WTC11 (cell line): ENCODE results near the gene MARS2. TPM values are rescaled to one million over a fixed set of nuclear protein-coding genes. Genes with fewer than 3 reads are reported as not detected.

Experiments
- ATAC-seq: fragments of 200-7000 bp; cut with Tn5 transposase; 2 replicates; pipeline ENCODE4 v1.10.0; 2021; ENCODE audit warnings: mild to moderate bottlenecking, moderate library complexity
- CTCF ChIA-PET: fragments of 300-600 bp; sonication (Branson Sonifier 250); formaldehyde crosslinking; loops from one replicate; lab custom pipeline; 2021; ENCODE audit warnings: antibody characterized with exemption; lab: Charles Lee
- POLR2A ChIA-PET: fragments of 350-600 bp; sonication (Branson Sonifier 250); formaldehyde crosslinking; loops from one replicate; lab custom pipeline; 2021; ENCODE audit warnings: antibody characterized with exemption; lab: Charles Lee
- DNase-seq: peaks from one replicate; pipeline ENCODE4 v3.0.0; 2021; ENCODE audit warnings: low spot score
- H3K27ac Mint-ChIP-seq: 2 replicates; pipeline ENCODE4 v1.8.0; 2021; ENCODE audit warnings: mixed read lengths
- H3K27me3 Mint-ChIP-seq: 2 replicates; pipeline ENCODE4 v1.8.0; 2021; ENCODE audit warnings: low read depth, mild to moderate bottlenecking, moderate library complexity, mixed read lengths
- H3K36me3 Mint-ChIP-seq: 2 replicates; pipeline ENCODE4 v1.8.0; 2021; ENCODE audit warnings: mixed read lengths
- H3K4me1 Mint-ChIP-seq: 2 replicates; pipeline ENCODE4 v1.8.0; 2022; ENCODE audit warnings: mixed read lengths
- H3K4me3 Mint-ChIP-seq: 2 replicates; pipeline ENCODE4 v1.8.0; 2021; ENCODE audit warnings: mild to moderate bottlenecking, moderate library complexity, mixed read lengths
- H3K9me3 Mint-ChIP-seq: 2 replicates; pipeline ENCODE4 v1.8.0; 2021; ENCODE audit warnings: mixed read lengths
- ATF2 ChIP-seq: sonication (generic); formaldehyde crosslinking; IDR thresholded peaks from 2 replicates; pipeline ENCODE4 v1.8.1; 2022; ENCODE audit warnings: low read depth, missing genetic modification reagents, borderline replicate concordance
- E2F1 ChIP-seq: sonication (generic); formaldehyde crosslinking; IDR thresholded peaks from 2 replicates; pipeline ENCODE4 v1.8.0; 2022; ENCODE audit warnings: mild to moderate bottlenecking, missing genetic modification reagents
- ERG ChIP-seq: fragments of 250-450 bp; sonication (Bioruptor Pico); IDR thresholded peaks from 2 replicates; pipeline ENCODE4 v1.8.0; 2021; ENCODE audit warnings: mild to moderate bottlenecking
- GABPB1 ChIP-seq: sonication (generic); formaldehyde crosslinking; IDR thresholded peaks from 2 replicates; pipeline ENCODE4 v1.8.1; 2023; ENCODE audit warnings: mild to moderate bottlenecking, missing genetic modification reagents
- GRHL2 ChIP-seq: fragments of 250-450 bp; sonication (Bioruptor Pico); IDR thresholded peaks from 2 replicates; pipeline ENCODE4 v1.8.0; 2022; ENCODE audit warnings: mild to moderate bottlenecking, moderate library complexity; ENCODE audit not compliant: insufficient replicate concordance, severe bottlenecking
- GTF2I ChIP-seq: fragments of 250-450 bp; sonication (Bioruptor Pico); conservative IDR thresholded peaks from 2 replicates; pipeline ENCODE4 v1.4.0; 2021; ENCODE audit warnings: mild to moderate bottlenecking
- JAZF1 ChIP-seq: fragments of 250-450 bp; sonication (Bioruptor Pico); IDR thresholded peaks from 2 replicates; pipeline ENCODE4 v1.9.0; 2021; ENCODE audit warnings: moderate library complexity, mild to moderate bottlenecking, inconsistent platforms
- MAX ChIP-seq: sonication (generic); formaldehyde crosslinking; IDR thresholded peaks from 2 replicates; pipeline ENCODE4 v1.8.0; 2022; ENCODE audit warnings: mild to moderate bottlenecking, missing genetic modification reagents
- MLX ChIP-seq: sonication (generic); formaldehyde crosslinking; IDR thresholded peaks from 2 replicates; pipeline ENCODE4 v1.8.1; 2023; ENCODE audit warnings: mild to moderate bottlenecking, missing genetic modification reagents, moderate library complexity
- NFE2L1 ChIP-seq: sonication (generic); formaldehyde crosslinking; IDR thresholded peaks from 2 replicates; pipeline ENCODE4 v1.8.1; 2023; ENCODE audit warnings: missing genetic modification reagents
- NFYB ChIP-seq: sonication (generic); formaldehyde crosslinking; conservative IDR thresholded peaks from 2 replicates; pipeline ENCODE4 v1.8.0; 2022; ENCODE audit warnings: low read depth, missing genetic modification reagents
- NR3C1 ChIP-seq: sonication (generic); formaldehyde crosslinking; conservative IDR thresholded peaks from 2 replicates; pipeline ENCODE4 v1.8.1; 2023; ENCODE audit warnings: low read depth, mild to moderate bottlenecking, missing genetic modification reagents
- SP1 ChIP-seq: sonication (generic); formaldehyde crosslinking; conservative IDR thresholded peaks from 2 replicates; pipeline ENCODE4 v1.8.1; 2022; ENCODE audit warnings: missing genetic modification reagents
- TCF7 ChIP-seq: sonication (generic); formaldehyde crosslinking; IDR thresholded peaks from 2 replicates; pipeline ENCODE4 v1.8.0; 2022; ENCODE audit warnings: mild to moderate bottlenecking, low read depth, missing genetic modification reagents, moderate library complexity
- TEAD4 ChIP-seq: sonication (generic); formaldehyde crosslinking; IDR thresholded peaks from 2 replicates; pipeline ENCODE4 v1.8.0; 2022; ENCODE audit warnings: mild to moderate bottlenecking, missing genetic modification reagents
- USF1 ChIP-seq: sonication (generic); formaldehyde crosslinking; IDR thresholded peaks from 2 replicates; pipeline ENCODE4 v1.8.0; 2022; ENCODE audit warnings: mild to moderate bottlenecking, missing genetic modification reagents
- USF2 ChIP-seq: sonication (generic); formaldehyde crosslinking; IDR thresholded peaks from 2 replicates; pipeline ENCODE4 v1.8.1; 2023; ENCODE audit warnings: mild to moderate bottlenecking, missing genetic modification reagents, moderate library complexity
- ZBTB43 ChIP-seq: sonication (generic); formaldehyde crosslinking; IDR thresholded peaks from 2 replicates; pipeline ENCODE4 v1.8.1; 2023; ENCODE audit warnings: mild to moderate bottlenecking, missing genetic modification reagents
- ZNF317 ChIP-seq: sonication (generic); formaldehyde crosslinking; IDR thresholded peaks from 2 replicates; pipeline ENCODE4 v1.8.1; 2023; ENCODE audit warnings: low read depth, mild to moderate bottlenecking, moderate library complexity, missing genetic modification reagents, borderline replicate concordance
- ZNF396 ChIP-seq: fragments of 250-450 bp; sonication (Bioruptor Pico); IDR thresholded peaks from 2 replicates; pipeline ENCODE4 v1.8.0; 2021; ENCODE audit warnings: mild to moderate bottlenecking, moderate library complexity, borderline replicate concordance
- ZNF671 ChIP-seq: fragments of 250-450 bp; sonication (Bioruptor Pico); IDR thresholded peaks from 2 replicates; pipeline ENCODE4 v1.8.0; 2021; ENCODE audit warnings: mild to moderate bottlenecking
- ZSCAN18 ChIP-seq: fragments of 250-450 bp; sonication (Bioruptor Pico); IDR thresholded peaks from 2 replicates; pipeline ENCODE4 v2.1.2; 2022; ENCODE audit warnings: mild to moderate bottlenecking, moderate library complexity
- total RNA-seq: library from RNA; stranded (reverse); gene quantifications from 3 replicates; pipeline ENCODE4 v1.2.3, GENCODE V29; 2021

MARS2 gene
- total RNA-seq, 1 experiment from 2014 or later, result 32.2 TPM

GRCh38 chr2:197661626-197662025 is 43.5 kb upstream of the MARS2 start:
- Mint-ChIP-seq H3K4me3 (no peak overlapping the region), H3K9me3 (peaks cover 33% of the 10 kb centered on the region), H3K4me1 (peaks cover 23% of the 10 kb centered on the region), H3K27me3 (peaks cover 5% of the 10 kb centered on the region), H3K36me3 (peaks cover 22% of the 10 kb centered on the region), H3K27ac (peak overlapping the region; percentile 26; the same call in 1 of the 2 replicates)
- ChIA-PET POLR2A (no interaction called here), CTCF (no interaction called here)
- TF ChIP-seq ZNF396 (no peak), NFE2L1 (no peak), GABPB1 (CRISPR knock-in tag) (no peak), SP1 (no peak), E2F1 (CRISPR knock-in tag) (no peak)
- ATAC-seq (peak; percentile 63), DNase-seq (no peak)

GRCh38 chr2:197666277-197666676 is 38.9 kb upstream of the MARS2 start:
- POLR2A ChIA-PET, result no interaction called here
- H3K27ac Mint-ChIP-seq, result peak overlapping the region; percentile 42; the same call in 1 of the 2 replicates
- peaks cover 39% of the 10 kb centered on the region for H3K9me3 Mint-ChIP-seq
- CTCF ChIA-PET, result no interaction called here
- no peak for TF ChIP-seq ZSCAN18 (CRISPR knock-in tag)
- peak; percentile 86 for TF ChIP-seq ZNF317
- TF ChIP-seq, all 79 proteins: peak for 1
- Mint-ChIP-seq H3K27me3 (peaks cover 6% of the 10 kb centered on the region; the same call in 1 of the 2 replicates), H3K36me3 (peaks cover 32% of the 10 kb centered on the region), H3K4me1 (peaks cover 36% of the 10 kb centered on the region), H3K4me3 (no peak overlapping the region)
- ATAC-seq (no peak), DNase-seq (no peak)

- H3K9me3 Mint-ChIP-seq, result peaks cover 34% of the 10 kb centered on the region
- H3K4me3 Mint-ChIP-seq, result no peak overlapping the region
- CTCF ChIA-PET, result no interaction called here
- peaks cover 34% of the 10 kb centered on the region for H3K4me1 Mint-ChIP-seq
- peaks cover 32% of the 10 kb centered on the region for H3K36me3 Mint-ChIP-seq
- no peak for TF ChIP-seq ZNF671 (CRISPR knock-in tag)
- no peak for TF ChIP-seq MLX
- no peak for TF ChIP-seq NFYB (CRISPR knock-in tag)
- no peak for TF ChIP-seq USF1
- TF ChIP-seq TEAD4 (CRISPR knock-in tag), result no peak
- no peak for TF ChIP-seq GRHL2
- no peak for TF ChIP-seq USF2 (CRISPR knock-in tag)
- ATAC-seq, result no peak
- no peak for DNase-seq
- peaks cover 6% of the 10 kb centered on the region; the same call in 1 of the 2 replicates for H3K27me3 Mint-ChIP-seq
- POLR2A ChIA-PET, result no interaction called here
- H3K27ac Mint-ChIP-seq, result no peak overlapping the region
These were observed 36.9 kb upstream of the MARS2 start for GRCh38 chr2:197668296-197668695.

- POLR2A ChIA-PET, result no interaction called here
- DNase-seq, result no peak
- Mint-ChIP-seq H3K4me1 (peaks cover 38% of the 10 kb centered on the region), H3K27ac (no peak overlapping the region; the same call in 1 of the 2 replicates), H3K4me3 (no peak overlapping the region), H3K36me3 (peaks cover 28% of the 10 kb centered on the region), H3K9me3 (peaks cover 29% of the 10 kb centered on the region), H3K27me3 (peaks cover 6% of the 10 kb centered on the region; the same call in 1 of the 2 replicates)
- ATAC-seq, result no peak
- CTCF ChIA-PET, result no interaction called here
- TF ChIP-seq NR3C1 (CRISPR knock-in tag) (no peak), ERG (CRISPR knock-in tag) (no peak), SP1 (no peak), MAX (CRISPR knock-in tag) (no peak), ZBTB43 (CRISPR knock-in tag) (no peak), GTF2I (no peak), JAZF1 (CRISPR knock-in tag) (no peak), TCF7 (no peak), ATF2 (no peak)
These were observed 36.1 kb upstream of the MARS2 start for GRCh38 chr2:197669077-197669476.
